ENCODE measurements around the gene IGFBP1. TPM values are rescaled to one million over a fixed set of nuclear protein-coding genes. Genes with fewer than 3 reads are reported as not detected.

Gene IGFBP1
- total RNA-seq, 1 donor from 2014 or later: 3.0 TPM

DNA sequence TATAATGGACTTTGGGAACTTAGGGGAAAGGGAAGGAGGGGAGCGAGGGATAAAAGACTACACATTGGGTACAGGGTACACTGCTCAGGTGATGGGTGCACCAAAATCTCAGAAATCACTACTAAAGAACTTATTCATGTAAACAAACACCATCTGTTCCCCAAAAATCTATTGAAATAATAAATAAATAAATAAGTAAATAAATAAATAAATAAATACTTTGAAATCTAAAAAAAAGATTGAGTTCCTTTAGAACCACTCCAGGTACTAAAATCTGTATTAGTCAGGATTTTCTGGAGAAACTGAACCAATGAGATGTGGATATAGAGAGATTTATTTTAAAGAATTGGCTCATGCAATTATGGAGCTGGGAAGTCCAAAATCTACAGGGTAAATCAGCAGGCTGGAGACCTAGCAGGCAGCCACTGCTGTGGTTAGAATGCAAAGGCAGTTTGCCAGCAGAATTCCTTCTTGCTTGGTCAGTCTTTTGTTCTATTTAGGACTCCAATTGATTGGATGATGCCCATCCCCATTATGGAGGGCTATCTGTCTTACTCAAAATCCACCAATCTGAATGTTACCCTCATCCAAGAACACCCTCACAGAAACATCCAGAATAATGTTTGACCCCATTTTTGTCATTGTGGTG is 8.9 kb downstream of the IGFBP1 start:
- Mint-ChIP-seq H3K4me1 (ENCODE audit: unreplicated experiment) (peaks cover 22% of the 10 kb centered on the region), H3K36me3 (ENCODE audit: low read depth, unreplicated experiment) (peaks cover 3% of the 10 kb centered on the region), H3K4me3 (ENCODE audit: unreplicated experiment) (no peak overlapping the region), H3K27ac (ENCODE audit: unreplicated experiment) (no peak overlapping the region), H3K9me3 (ENCODE audit: unreplicated experiment) (no peaks in the 10 kb centered on the region), H3K27me3 (ENCODE audit: unreplicated experiment) (peaks cover 4% of the 10 kb centered on the region)
- TF ChIP-seq CTCF (IDR thresholded peaks at IDR 0.05; ENCODE audit: unreplicated experiment): no peak
- no peak for DNase-seq (ENCODE audit: low spot score)

DNA sequence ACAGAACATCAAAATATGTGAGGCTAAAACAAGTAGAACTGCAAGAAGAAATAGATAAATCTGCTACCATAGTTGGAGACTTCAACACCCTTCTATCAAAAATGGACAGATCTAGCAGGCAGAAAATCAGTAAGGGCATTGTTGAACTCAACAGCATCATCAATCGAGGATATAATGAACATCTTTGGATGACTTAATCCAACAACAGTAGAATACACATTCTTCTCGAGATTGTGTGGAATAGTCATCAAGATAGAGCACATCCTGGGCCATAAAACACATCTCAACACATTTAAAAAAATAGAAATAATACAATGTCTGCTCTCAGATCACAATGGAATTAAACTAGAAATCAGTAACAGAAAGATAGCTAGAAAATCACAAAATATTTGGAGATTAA is 9.9 kb downstream of the IGFBP1 start:
- no peak for TF ChIP-seq CTCF (IDR thresholded peaks at IDR 0.05; ENCODE audit: unreplicated experiment)
- no peak overlapping the region for H3K4me3 Mint-ChIP-seq (ENCODE audit: unreplicated experiment)
- DNase-seq (ENCODE audit: low spot score): no peak
- no peak overlapping the region for H3K27ac Mint-ChIP-seq (ENCODE audit: unreplicated experiment)
- H3K27me3 Mint-ChIP-seq (ENCODE audit: unreplicated experiment): peaks cover 4% of the 10 kb centered on the region
- H3K9me3 Mint-ChIP-seq (ENCODE audit: unreplicated experiment): no peaks in the 10 kb centered on the region
- H3K4me1 Mint-ChIP-seq (ENCODE audit: unreplicated experiment): peaks cover 23% of the 10 kb centered on the region
- peaks cover 3% of the 10 kb centered on the region for H3K36me3 Mint-ChIP-seq (ENCODE audit: low read depth, unreplicated experiment)

DNA sequence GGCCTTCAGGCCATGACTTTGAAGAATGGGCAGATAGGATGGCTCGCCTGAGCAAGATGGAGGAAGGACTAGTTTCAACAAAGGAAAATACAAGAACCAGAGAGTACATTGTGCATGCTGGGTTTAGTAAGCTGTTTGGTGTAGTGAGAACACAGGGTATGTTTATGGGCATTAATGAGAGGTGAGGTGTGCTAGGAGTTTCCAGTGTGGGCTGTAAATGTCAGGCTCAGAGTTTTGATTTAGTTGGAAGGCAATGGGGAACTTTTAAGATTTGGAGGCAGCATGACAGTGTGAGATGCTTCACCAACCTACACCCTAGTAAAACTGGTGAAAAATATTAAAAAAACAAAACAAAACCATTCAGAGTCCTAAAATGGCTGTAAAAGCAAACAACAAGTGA is 13.3 kb downstream of the IGFBP1 start:
- no peak for DNase-seq (ENCODE audit: low spot score)
- Mint-ChIP-seq H3K27ac (ENCODE audit: unreplicated experiment) (no peak overlapping the region), H3K4me1 (ENCODE audit: unreplicated experiment) (peaks cover 9% of the 10 kb centered on the region), H3K27me3 (ENCODE audit: unreplicated experiment) (no peaks in the 10 kb centered on the region), H3K9me3 (ENCODE audit: unreplicated experiment) (no peaks in the 10 kb centered on the region), H3K4me3 (ENCODE audit: unreplicated experiment) (no peak overlapping the region), H3K36me3 (ENCODE audit: low read depth, unreplicated experiment) (peaks cover 3% of the 10 kb centered on the region)
- no peak for TF ChIP-seq CTCF (IDR thresholded peaks at IDR 0.05; ENCODE audit: unreplicated experiment)

GRCh38 chr7:45902820-45903219 is 14.5 kb downstream of the IGFBP1 start:
- no peaks in the 10 kb centered on the region for H3K9me3 Mint-ChIP-seq (ENCODE audit: unreplicated experiment)
- no peak for DNase-seq (ENCODE audit: low spot score)
- H3K4me1 Mint-ChIP-seq (ENCODE audit: unreplicated experiment): peaks cover 9% of the 10 kb centered on the region
- no peak overlapping the region for H3K27ac Mint-ChIP-seq (ENCODE audit: unreplicated experiment)
- no peak for TF ChIP-seq CTCF (IDR thresholded peaks at IDR 0.05; ENCODE audit: unreplicated experiment)
- H3K36me3 Mint-ChIP-seq (ENCODE audit: low read depth, unreplicated experiment): peaks cover 3% of the 10 kb centered on the region
- H3K4me3 Mint-ChIP-seq (ENCODE audit: unreplicated experiment): no peak overlapping the region
- H3K27me3 Mint-ChIP-seq (ENCODE audit: unreplicated experiment): no peaks in the 10 kb centered on the region

DNA sequence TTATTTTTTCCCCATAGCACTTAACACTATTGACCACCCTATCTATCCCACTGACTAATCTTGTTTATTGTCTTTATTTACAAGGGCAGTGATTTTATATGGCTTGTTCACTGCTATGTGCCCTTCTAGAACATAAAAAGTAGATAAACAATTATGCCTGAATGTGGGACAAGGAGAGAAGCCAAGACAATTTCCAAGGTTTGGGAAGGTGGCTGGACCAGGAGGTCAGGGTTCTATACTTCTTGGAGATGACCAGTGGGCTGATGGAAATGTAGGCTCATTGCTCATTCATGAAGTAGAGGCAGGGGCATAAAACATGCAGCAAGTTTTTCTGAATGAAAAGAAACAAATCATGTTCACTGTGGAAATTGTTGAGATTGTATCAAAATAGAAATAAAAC is 21.3 kb downstream of the IGFBP1 start:
- H3K9me3 Mint-ChIP-seq (ENCODE audit: unreplicated experiment): no peaks in the 10 kb centered on the region
- H3K27ac Mint-ChIP-seq (ENCODE audit: unreplicated experiment): no peak overlapping the region
- H3K27me3 Mint-ChIP-seq (ENCODE audit: unreplicated experiment): peaks cover 2% of the 10 kb centered on the region
- H3K4me3 Mint-ChIP-seq (ENCODE audit: unreplicated experiment): no peak overlapping the region
- peaks cover 27% of the 10 kb centered on the region for H3K36me3 Mint-ChIP-seq (ENCODE audit: low read depth, unreplicated experiment)
- H3K4me1 Mint-ChIP-seq (ENCODE audit: unreplicated experiment): peaks cover 7% of the 10 kb centered on the region
- DNase-seq (ENCODE audit: low spot score): no peak
- no peak for TF ChIP-seq CTCF (IDR thresholded peaks at IDR 0.05; ENCODE audit: unreplicated experiment)

Data from endothelial cell (in vitro differentiated cells).